HEK293T (cell line): ENCODE measurements around the gene EGFLAM.
A peak's percentile ranks its signal among the peaks of the same experiment; 100 is the strongest.

Experiments used
- CTCF ChIA-PET: fragments of 350-600 bp; formaldehyde crosslinking; extraction: SDS; loops from one replicate; lab custom pipeline; 2021; ENCODE audit warnings: antibody characterized with exemption, inconsistent platforms; lab: Yijun Ruan, JAX
- POLR2A ChIA-PET: fragments of 350-600 bp; formaldehyde crosslinking; extraction: SDS; loops from one replicate; lab custom pipeline; 2020; ENCODE audit warnings: antibody characterized with exemption, inconsistent platforms; lab: Yijun Ruan, JAX
- DNase-seq: peaks from one replicate; pipeline ENCODE4 v3.0.0; 2012; ENCODE audit warnings: mixed read lengths; ENCODE audit errors: extremely low spot score
- ARNT ChIP-seq: fragments of 450-650 bp; IDR thresholded peaks from 2 replicates; pipeline ENCODE4 v1.6.1; 2017; ENCODE audit warnings: mild to moderate bottlenecking
- BHLHE40 ChIP-seq: fragments of 450-650 bp; IDR thresholded peaks from 2 replicates; pipeline ENCODE4 v1.6.1; 2016; ENCODE audit warnings: mild to moderate bottlenecking, moderate library complexity, borderline replicate concordance
- CTBP1 ChIP-seq: fragments of 450-650 bp; IDR thresholded peaks from 2 replicates; pipeline ENCODE4 v1.6.1; 2016; ENCODE audit warnings: borderline replicate concordance
- ELF4 ChIP-seq: fragments of 450-650 bp; IDR thresholded peaks from 2 replicates; pipeline ENCODE4 v1.6.1; 2017; ENCODE audit warnings: antibody characterized with exemption
- FOXA1 ChIP-seq: fragments of 450-650 bp; IDR thresholded peaks from 2 replicates; pipeline ENCODE4 v1.6.1; 2016; ENCODE audit warnings: mild to moderate bottlenecking
- FOXK2 ChIP-seq: fragments of 450-650 bp; IDR thresholded peaks from 2 replicates; pipeline ENCODE4 v1.6.1; 2016; ENCODE audit warnings: mild to moderate bottlenecking
- FOXM1 ChIP-seq: fragments of 450-650 bp; IDR thresholded peaks from 2 replicates; pipeline ENCODE4 v1.6.1; 2017; ENCODE audit warnings: mild to moderate bottlenecking, borderline replicate concordance
- HDGF ChIP-seq: fragments of 450-650 bp; IDR thresholded peaks from 2 replicates; pipeline ENCODE4 v1.6.1; 2017; ENCODE audit warnings: antibody characterized with exemption, borderline replicate concordance
- L3MBTL2 ChIP-seq: fragments of 450-650 bp; conservative IDR thresholded peaks from 2 replicates; pipeline ENCODE4 v1.6.1; 2016; ENCODE audit warnings: mild to moderate bottlenecking
- LEF1 ChIP-seq: fragments of 450-650 bp; IDR thresholded peaks from 2 replicates; pipeline ENCODE4 v1.6.1; 2017; ENCODE audit warnings: mild to moderate bottlenecking, borderline replicate concordance
- NFRKB ChIP-seq: fragments of 450-650 bp; IDR thresholded peaks from 2 replicates; pipeline ENCODE4 v1.6.1; 2016; ENCODE audit warnings: mild to moderate bottlenecking, moderate library complexity
- PKNOX1 ChIP-seq: fragments of 450-650 bp; IDR thresholded peaks from 2 replicates; pipeline ENCODE4 v1.6.1; 2016
- SP1 ChIP-seq: fragments of 450-650 bp; IDR thresholded peaks from 2 replicates; pipeline ENCODE4 v1.6.1; 2017
- SUZ12 ChIP-seq: fragments of 450-650 bp; IDR thresholded peaks from 2 replicates; pipeline ENCODE4 v1.6.1; 2016; ENCODE audit warnings: mild to moderate bottlenecking
- TARDBP ChIP-seq: fragments of 450-650 bp; IDR thresholded peaks from 2 replicates; pipeline ENCODE4 v1.6.1; 2016
- ZNF384 ChIP-seq: fragments of 450-650 bp; IDR thresholded peaks from 2 replicates; pipeline ENCODE4 v1.6.1; 2016

The EGFLAM gene

DNA sequence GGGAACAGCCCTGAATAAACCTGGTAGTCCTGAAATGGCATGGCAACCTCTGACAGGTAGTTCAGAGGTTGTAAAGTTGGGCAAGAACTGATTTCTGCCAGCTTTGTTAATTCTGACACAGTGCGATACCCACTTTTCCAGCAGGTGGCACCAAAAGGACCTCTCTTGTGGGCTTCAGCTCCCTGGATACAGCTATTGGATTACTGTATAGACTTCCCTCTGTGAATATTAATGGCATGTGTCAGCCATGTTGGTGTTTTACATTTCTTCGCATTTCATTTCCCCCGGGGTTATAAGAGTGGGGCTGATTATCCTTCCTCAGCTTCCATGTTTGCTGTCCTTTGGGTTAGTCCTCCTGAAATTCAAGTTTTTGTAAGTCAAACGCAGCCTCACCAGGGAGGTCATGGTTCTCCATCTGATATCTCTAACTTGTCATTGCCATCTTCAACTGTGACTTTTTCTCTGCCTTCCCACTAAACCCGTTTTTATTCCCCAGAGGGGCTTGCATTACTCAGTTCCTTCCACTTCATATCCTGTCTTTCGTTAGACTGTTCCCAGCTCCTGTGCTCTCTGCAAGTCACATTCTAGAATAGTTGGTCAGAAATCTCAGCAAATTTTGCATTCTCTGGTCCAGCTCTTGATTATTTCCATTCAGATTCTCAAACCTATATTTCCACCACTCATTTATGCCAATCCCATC is 162.5 kb downstream of the EGFLAM start:
- ChIA-PET POLR2A (no interaction called here), CTCF (interaction anchor here (0.6 to 2.1 kb wide), 16 partner anchors 10 to 797 kb away, joined by 3 to 15 read pairs (median 4); no protein-coding TSS in a partner anchor)
- no peak for TF ChIP-seq ARNT
- TF ChIP-seq FOXA1, result no peak
- TF ChIP-seq LEF1, result no peak
- no peak for TF ChIP-seq FOXM1
- peak; percentile 73 for DNase-seq

- POLR2A ChIA-PET, result no interaction called here
- TF ChIP-seq SP1 (no peak), LEF1 (no peak), FOXK2 (no peak), PKNOX1 (no peak), FOXA1 (no peak), NFRKB (no peak), ZNF384 (no peak), CTBP1 (no peak), SUZ12 (no peak), L3MBTL2 (no peak), HDGF (no peak), ARNT (no peak), TARDBP (no peak), ELF4 (no peak)
- no peak for DNase-seq
- CTCF ChIA-PET, result no interaction called here
Observed at GRCh38 chr5:38422622-38423021, 164.3 kb downstream of the EGFLAM start.

DNA sequence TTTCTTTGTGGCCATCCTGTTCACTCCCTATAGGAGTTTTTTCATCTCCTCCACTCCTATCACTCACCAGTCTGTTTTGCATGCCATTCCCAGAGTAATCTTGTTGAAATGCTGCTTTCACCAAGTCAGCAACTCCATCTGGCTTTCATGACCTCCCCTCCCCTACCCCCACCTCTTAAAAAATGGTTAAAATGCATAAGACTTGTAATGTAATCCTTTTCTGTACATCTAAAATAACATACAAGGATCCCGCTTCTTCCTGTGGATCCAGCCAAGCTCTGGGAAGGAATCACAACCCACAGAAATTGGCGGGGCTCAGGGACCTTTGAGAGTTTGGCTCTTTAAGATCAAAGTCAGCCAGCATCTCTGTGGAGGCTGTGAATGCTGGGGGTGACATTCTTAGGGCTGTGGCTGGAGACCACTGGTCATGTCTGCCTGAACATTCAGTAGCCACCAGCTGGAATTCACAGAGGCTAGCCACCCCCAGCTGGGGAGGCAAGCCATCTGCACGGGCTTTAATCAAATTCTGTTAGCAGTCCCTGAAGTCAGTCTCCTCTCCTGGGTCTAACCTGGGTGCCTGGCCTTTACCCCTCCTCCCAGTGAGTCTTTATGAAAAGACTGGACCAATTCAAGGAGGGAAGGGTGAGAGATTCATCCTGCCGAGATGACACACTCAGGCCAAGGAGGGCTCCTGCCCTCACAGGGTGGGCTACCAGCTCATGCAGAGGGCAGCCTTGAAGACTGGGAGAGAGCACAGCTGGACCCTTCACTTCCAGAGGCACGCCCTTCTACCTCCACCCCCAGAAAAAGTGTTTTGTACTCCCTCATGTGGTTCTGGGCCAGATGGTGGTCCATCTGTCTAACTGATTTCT is 165.2 kb downstream of the EGFLAM start:
- POLR2A ChIA-PET, result no interaction called here
- TF ChIP-seq L3MBTL2 (no peak), ELF4 (no peak), ZNF384 (no peak)
- CTCF ChIA-PET, result interaction anchor here (2.2 kb wide), 1 partner anchor 18 kb away, joined by 9 read pairs; no protein-coding TSS in a partner anchor
- no peak for DNase-seq

DNA sequence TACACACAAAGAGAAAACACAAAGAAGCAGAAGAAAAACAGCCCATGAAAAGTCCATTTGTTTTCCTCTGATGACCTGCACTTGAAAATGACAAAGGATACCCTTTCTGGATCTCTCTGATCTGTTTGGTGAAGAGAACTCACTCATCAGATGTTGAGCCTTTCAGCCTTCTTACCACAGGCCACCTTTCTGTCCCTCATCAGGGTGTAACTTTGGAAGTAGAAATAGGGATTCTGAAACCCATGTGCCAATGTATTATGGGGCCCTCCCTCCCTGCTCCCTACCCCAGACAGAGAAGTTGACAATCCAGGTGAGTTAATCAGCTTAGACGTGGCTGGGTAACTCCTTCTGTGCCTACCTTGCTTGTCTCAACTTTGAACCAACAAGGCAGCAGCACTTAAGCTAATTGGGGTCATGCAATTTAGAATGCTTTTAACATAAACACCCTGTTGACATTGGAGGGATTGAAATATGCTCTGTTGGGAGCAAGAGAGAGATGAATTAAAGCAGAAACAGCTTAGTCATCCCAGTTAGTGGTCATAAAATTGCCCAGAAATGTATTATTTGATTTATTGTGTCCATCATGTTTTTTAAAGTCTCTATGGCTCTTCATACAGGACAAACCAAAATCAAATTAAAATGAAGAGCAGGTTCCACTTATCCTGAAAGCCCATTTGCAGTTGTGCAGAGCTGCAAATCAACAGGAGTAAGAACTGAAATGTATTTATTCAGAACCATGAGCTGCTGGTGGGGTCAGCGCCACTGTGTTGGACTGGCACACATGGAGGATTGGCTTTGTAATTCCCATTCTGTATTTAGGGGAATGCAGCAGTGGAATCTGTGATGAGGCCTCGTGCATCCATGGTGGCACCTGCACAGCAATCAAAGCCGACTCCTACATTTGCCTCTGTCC is 166.0 kb downstream of the EGFLAM start:
- no peak for DNase-seq
- CTCF ChIA-PET, result interaction anchor here (2.2 kb wide), 1 partner anchor 17 kb away, joined by 9 read pairs; no protein-coding TSS in a partner anchor
- POLR2A ChIA-PET, result no interaction called here
- TF ChIP-seq PKNOX1 (peak; percentile 18; the same call in 1 of the 2 replicates), BHLHE40 (no peak), CTBP1 (no peak), FOXM1 (no peak)

DNA sequence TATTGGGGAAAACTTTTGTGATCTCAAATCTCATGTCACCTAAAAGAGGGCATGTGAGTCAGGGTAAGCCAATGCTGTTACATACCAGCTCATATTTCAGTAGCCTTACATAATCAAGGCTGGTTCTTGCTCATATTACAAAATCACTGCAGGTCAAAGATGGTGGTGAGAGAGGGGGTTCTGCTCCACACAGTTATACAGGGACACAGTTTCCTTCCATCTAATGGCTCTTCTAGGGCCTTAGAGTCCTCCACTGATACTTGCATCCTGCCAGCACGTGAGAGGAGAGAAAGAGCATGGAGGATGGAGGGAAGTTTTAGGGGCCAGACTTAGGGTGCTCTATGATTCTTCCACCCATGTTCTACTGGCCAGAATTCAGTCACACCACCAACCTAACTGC is 168.1 kb downstream of the EGFLAM start:
- CTCF ChIA-PET, result interaction anchor here (1.0 to 1.3 kb wide), 2 partner anchors 15 to 255 kb away, joined by 3 to 4 read pairs; no protein-coding TSS in a partner anchor
- DNase-seq, result no peak
- no peak for TF ChIP-seq CTBP1
- TF ChIP-seq FOXK2, result no peak
- POLR2A ChIA-PET, result no interaction called here

- ChIA-PET CTCF (interaction anchor here (1.0 to 1.3 kb wide), 2 partner anchors 14 to 254 kb away, joined by 3 to 4 read pairs; no protein-coding TSS in a partner anchor), POLR2A (no interaction called here)
- no peak for TF ChIP-seq ZNF384
- TF ChIP-seq PKNOX1, result peak; percentile 31; the same call in 1 of the 2 replicates
- DNase-seq, result no peak
Observed at GRCh38 chr5:38426986-38427950, 168.9 kb downstream of the EGFLAM start.
